Pancreas (tissue), 10 donors: ENCODE measurements around the gene NCMAP. TPM values are rescaled to one million over a fixed set of nuclear protein-coding genes. Genes with fewer than 3 reads are reported as not detected.

Experiments
- ATAC-seq, 4 donors: fragments of 200-7000 bp; cut with Tn5 transposase; one replicate each; pipeline versions ENCODE4 v1.8.0 to v1.9.1; 2020; ENCODE audit warnings: mild to moderate bottlenecking in 4 of 4, moderate library complexity in 4 of 4
- DNase-seq, 6 donors: peaks; one replicate each; pipeline ENCODE4 v3.0.0-alpha.2; 2020
- FAIRE-seq: peaks from 2 replicates; lab custom pipeline; 2012; peaks lifted over from hg19 to GRCh38; lab: Jason Lieb, UNC
- H3K27ac ChIP-seq, 4 donors: fragments of 200-600 bp; sonication (generic); 1 replicate in 3 of 4; 2 replicates in 1 of 4; pipeline versions ENCODE4 v1.5.0 to v1.8.0; 2020
- H3K27me3 ChIP-seq, 4 donors: fragments of 200-600 bp; one replicate each; pipeline ENCODE4 v1.8.0; 2021
- H3K36me3 ChIP-seq, 3 donors: fragments of 200-600 bp; sonication (generic) in 1 of 3; one replicate each; pipeline versions ENCODE4 v1.5.0 to v1.8.0; 2020 to 2021
- H3K4me1 ChIP-seq, 3 donors: fragments of 200-600 bp; one replicate each; pipeline ENCODE4 v1.8.0; 2021
- H3K4me3 ChIP-seq, 4 donors: fragments of 200-600 bp; sonication (generic) in 2 of 4; one replicate each; pipeline versions ENCODE4 v1.5.0 to v1.8.0; 2020 to 2021
- H3K9me3 ChIP-seq, 4 donors: fragments of 200-600 bp; one replicate each; pipeline ENCODE4 v1.8.0; 2021
- WGBS, 2 donors: extraction: QIAGEN DNeasy Blood & Tissue Kit; methylation state at CpG; one replicate each; pipeline ENCODE4 v1.1.7; 2013; 5-methylcytosine and 5-hydroxymethylcytosine counted together
- intact Hi-C, 3 donors: fragments of 100-400 bp; cut with DNase I; formaldehyde crosslinking; loops; one replicate each; pipeline versions ENCODE4 v1.11.1 to v1.14.2; 2022
- polyA plus RNA-seq, 2 donors: library from polyadenylated mRNA; stranded (reverse); fragments of 200-250 nt; gene quantifications; one replicate each; pipeline ENCODE4 v1.2.3, GENCODE V29; 2013
- total RNA-seq, 6 donors: library from RNA; stranded (reverse); fragmentation: NEBNext Ultra II Directional in 4 of 6; extraction: Animal tissue kit (Norgen Biotek cat#: 25700) in 4 of 6; gene quantifications; one replicate each; pipeline versions ENCODE4 v1.2.1 to v1.2.4, GENCODE V29; 2021 to 2023
- TF ChIP-seq, protein P1 (sequence below), 4 donors: fragments of 200-600 bp; sonication (generic) in 3 of 4; IDR thresholded peaks; one replicate each; pipeline versions ENCODE4 v1.5.0 to v1.8.0; 2021; ENCODE audit warnings: antibody characterized with exemption in 4 of 4
- donor health status: healthy with polysubstance abuse.
- donor health status: DM: no; HTN: no; CAD: no; lungs with moderate emphysema.
- donor health status: DM: no; HTN: no; CAD: no.
- donor health status: control.
- donor health status: control.
- donor health status: Bipolar disorder and iron deficiency.
- donor health status: DM: yes; HTN: yes; CAD: no.
- donor health status: DM: no; HTN: no; CAD: no.
- donor health status: DM: no; HTN: no; CAD: no.
- donor health status: DM: yes; HTN: yes; CAD: no.

The NCMAP gene
- total and polyA plus RNA-seq, 8 donors: 6.3 to 24.7 (median 9.6) TPM

- no peak overlapping the region for H3K4me3 ChIP-seq
- H3K36me3 ChIP-seq: no peaks in the 10 kb centered on the region
- H3K9me3 ChIP-seq: no peaks in the 10 kb centered on the region
- TF ChIP-seq, protein P1, sequence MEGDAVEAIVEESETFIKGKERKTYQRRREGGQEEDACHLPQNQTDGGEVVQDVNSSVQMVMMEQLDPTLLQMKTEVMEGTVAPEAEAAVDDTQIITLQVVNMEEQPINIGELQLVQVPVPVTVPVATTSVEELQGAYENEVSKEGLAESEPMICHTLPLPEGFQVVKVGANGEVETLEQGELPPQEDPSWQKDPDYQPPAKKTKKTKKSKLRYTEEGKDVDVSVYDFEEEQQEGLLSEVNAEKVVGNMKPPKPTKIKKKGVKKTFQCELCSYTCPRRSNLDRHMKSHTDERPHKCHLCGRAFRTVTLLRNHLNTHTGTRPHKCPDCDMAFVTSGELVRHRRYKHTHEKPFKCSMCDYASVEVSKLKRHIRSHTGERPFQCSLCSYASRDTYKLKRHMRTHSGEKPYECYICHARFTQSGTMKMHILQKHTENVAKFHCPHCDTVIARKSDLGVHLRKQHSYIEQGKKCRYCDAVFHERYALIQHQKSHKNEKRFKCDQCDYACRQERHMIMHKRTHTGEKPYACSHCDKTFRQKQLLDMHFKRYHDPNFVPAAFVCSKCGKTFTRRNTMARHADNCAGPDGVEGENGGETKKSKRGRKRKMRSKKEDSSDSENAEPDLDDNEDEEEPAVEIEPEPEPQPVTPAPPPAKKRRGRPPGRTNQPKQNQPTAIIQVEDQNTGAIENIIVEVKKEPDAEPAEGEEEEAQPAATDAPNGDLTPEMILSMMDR (IDR thresholded peaks at IDR 0.05): no peak
- peak overlapping the region in 1 of 4 donors; percentile 15 for H3K27ac ChIP-seq
- DNase-seq (no peak), FAIRE-seq (no peak), ATAC-seq (no peak)
- H3K4me1 ChIP-seq: peaks cover 7 to 16% (median 13%) of the 10 kb centered on the region in 3 donors
- H3K27me3 ChIP-seq: no peaks in the 10 kb centered on the region
- WGBS, 2 donors: 38 to 39% methylated on average over 4 of the region's 4 CpGs
- intact Hi-C loops: loop anchor here in 1 of 3 donors (10.0 kb wide), 2 partner anchors 95 to 225 kb away; partner anchors contain the start of genes NIPAL3 and STPG1
Observed at GRCh38 chr1:24639881-24640280, 84.0 kb downstream of the NCMAP start.

GRCh38 chr1:24640288-24640687 is 84.4 kb downstream of the NCMAP start:
- 55 to 57% methylated on average over 7 of the region's 7 CpGs for WGBS, 2 donors
- Histone ChIP-seq H3K9me3 (no peaks in the 10 kb centered on the region), H3K4me1 (peaks cover 8 to 20% (median 14%) of the 10 kb centered on the region in 3 donors), H3K27ac (no peak overlapping the region), H3K36me3 (no peaks in the 10 kb centered on the region), H3K27me3 (no peaks in the 10 kb centered on the region), H3K4me3 (no peak overlapping the region)
- ATAC-seq (no peak), FAIRE-seq (no peak), DNase-seq (peak in 3 of 6 donors; percentile 32 to 58 (median 36))
- TF ChIP-seq, protein P1 (IDR thresholded peaks at IDR 0.05): no peak
- intact Hi-C loops: no loop called here

DNA sequence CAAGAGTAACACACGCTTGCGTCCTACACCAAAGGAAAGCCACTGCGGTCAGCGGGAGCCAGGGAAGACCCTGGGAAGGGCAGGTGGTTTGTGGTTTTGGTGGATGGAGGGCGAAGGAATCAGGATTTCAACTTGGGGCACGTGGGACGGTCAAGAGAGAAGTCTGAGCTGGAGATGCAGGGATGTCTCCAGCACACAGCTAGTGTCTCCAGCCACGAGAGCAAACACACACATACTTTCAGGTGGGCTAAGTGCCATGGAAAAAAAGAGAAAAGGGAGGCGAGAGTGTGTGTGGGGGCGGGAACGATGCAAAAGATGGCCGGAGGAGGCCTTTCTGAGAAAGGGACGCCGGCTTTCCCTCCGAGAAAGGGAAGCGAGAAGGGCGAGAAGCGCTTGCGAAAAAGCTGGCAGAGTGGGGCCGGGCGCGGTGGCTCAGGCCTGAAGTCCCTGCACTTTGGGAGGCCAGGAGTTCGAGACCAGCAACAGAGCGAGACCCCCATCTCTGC is 85.8 kb downstream of the NCMAP start:
- no peak for ATAC-seq
- peak in 5 of 6 donors; percentile 24 to 60 (median 38) for DNase-seq
- Histone ChIP-seq H3K36me3 (peaks cover 0 to 8% (median 1%) of the 10 kb centered on the region in 3 donors), H3K9me3 (no peaks in the 10 kb centered on the region), H3K4me3 (peak overlapping the region in 3 of 4 donors; percentile 43 to 85 (median 66)), H3K4me1 (peaks cover 8 to 21% (median 14%) of the 10 kb centered on the region in 3 donors), H3K27ac (peak overlapping the region; percentile 95 to 100 (median 97)), H3K27me3 (no peaks in the 10 kb centered on the region)
- intact Hi-C loops: no loop called here
- 29 to 31% methylated on average over 23 to 24 of the region's 24 CpGs for WGBS, 2 donors
- no peak for FAIRE-seq
- TF ChIP-seq, protein P1 (IDR thresholded peaks at IDR 0.05): no peak

GRCh38 chr1:24642481-24643362 is 86.8 kb downstream of the NCMAP start, which contains the start of gene SRRM1:
SRRM1 (plus strand) TSS chr1:24643302; CDS start chr1:24643327, 25 bp downstream.
- DNase-seq (peak; percentile 98 to 100 (median 100)), FAIRE-seq (peak; percentile 26), ATAC-seq (peak; percentile 91 to 94 (median 94))
- WGBS, 2 donors: 0% methylated on average over 93 to 95 of the region's 95 CpGs
- Histone ChIP-seq H3K36me3 (peaks cover 0 to 15% (median 12%) of the 10 kb centered on the region in 3 donors), H3K4me3 (peak within 1 kb of the TSS; percentile 66 to 91 (median 86)), H3K4me1 (peaks cover 8 to 21% (median 14%) of the 10 kb centered on the region in 3 donors), H3K27me3 (no peaks in the 10 kb centered on the region), H3K9me3 (no peaks in the 10 kb centered on the region), H3K27ac (peak within 1 kb of the TSS; percentile 95 to 100 (median 97))
- TF ChIP-seq, protein P1 (IDR thresholded peaks at IDR 0.05): peak in 1 of 4 donors; percentile 15
- intact Hi-C loops: no loop called here
